HG02588 (cell line): ENCODE results near the gene ADCY6.

Experiments
- ATAC-seq: cut with Tn5 transposase; IDR thresholded peaks from one replicate; pipeline ENCODE4 v1.9.1; 2021; ENCODE audit warnings: mild to moderate bottlenecking, moderate library complexity; ENCODE audit not compliant: unreplicated experiment

Gene ADCY6

DNA sequence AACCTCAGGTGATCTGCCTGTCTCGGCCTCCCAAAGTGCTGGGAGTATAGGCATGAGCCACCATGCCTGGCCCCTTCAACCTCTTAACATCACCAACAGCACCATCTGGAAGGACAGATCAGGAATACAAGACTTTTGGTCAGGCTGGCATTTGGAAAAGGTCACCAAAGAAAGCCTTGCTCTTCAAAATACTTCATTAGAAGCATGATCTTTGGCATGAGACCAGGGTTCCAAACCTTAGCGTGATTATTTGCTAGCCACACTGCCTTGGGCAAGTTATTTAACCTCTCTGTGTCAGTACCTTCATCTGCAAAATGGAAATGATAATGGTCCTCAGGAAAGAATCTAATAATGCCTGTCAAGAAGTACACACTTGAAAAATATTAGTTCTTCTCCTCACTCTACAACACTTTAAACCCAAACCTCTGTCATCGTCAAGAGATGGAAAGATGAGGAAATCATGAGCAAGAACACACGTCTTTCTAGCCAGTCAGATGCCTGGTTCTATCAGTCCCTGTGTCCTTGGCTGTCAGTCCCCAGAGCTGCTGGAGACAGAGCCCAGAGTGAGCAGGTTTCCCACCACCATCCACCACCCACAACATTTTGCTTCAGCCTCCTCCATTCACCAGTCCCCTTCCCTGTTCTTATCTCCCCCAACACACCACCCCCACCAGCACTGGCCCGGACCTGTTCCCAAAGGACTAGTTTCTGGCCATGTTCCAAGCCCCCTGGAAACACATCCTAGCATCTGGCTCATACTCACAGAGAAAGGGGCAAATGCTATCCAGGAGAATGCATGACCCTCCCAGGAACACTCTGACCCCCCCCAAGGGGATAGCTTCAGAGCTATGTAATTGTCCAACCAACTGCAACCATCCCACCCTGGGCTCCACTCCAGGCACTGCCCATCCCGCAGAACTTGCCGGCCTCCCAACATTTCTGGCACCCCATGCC lies 2.0 kb downstream of the ADCY6 start:
- no peak for ATAC-seq

DNA sequence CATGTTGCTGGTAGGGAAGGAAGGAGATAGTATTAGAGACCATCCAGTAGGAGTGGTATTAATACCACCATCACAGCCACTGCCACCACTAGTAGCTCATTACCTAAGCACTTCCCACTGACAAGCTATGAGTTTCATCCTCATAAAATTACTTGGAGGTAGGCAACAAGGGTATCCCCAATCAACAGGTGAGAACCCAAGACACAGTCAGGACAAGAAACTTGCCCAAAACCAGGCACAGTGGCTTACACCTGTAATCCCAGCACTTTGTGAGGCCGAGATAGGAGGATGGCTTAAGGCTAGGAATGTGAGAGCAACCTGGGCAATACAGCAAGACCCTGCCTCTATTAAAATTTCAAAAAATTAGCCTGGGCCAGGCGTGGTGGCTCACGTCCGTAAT lies 5.5 kb downstream of the ADCY6 start:
- no peak for ATAC-seq

DNA sequence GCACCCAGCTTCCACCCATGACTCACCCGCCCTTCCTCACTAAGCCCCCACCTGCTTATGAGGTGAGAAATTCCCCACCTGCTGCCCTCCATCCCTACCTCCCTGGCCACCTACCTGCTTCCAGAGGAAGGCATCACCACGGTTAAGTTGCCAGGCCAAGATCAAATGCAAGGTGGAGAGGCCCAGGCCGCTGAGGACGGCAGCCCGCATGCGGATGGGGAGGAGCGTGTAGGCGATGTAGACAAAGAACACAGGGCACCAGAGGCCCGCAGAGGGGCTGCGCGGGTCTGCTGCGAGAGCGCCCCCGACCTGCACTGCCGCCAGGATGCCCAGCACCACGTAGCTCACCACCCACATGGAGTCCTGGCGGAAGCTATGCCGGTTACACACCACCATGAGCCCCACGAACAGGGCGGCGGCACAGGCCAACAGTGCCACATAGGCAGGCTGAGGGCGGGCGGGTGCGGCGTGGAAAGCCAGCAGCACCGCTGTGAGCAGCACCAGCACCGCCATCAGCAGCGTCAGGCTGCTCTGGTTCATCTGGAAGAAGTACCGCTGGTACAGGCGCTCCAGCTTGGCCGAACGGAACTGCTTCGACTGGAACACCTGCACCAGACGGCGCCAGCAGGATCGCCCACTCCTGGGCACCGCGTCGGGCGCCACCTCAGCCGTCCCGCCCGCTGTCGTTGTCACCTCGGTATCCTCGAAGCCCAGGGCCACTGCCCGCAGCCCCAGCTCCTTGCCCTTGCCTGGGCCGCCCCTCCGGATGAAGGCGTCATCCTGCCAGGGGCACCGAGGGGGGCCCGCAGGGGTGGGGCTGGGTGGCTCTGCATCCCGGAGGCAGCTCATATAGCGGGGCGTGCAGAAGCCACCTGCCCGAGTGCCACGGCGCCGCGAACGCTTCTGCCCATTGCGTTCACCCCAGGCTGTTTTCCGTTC lies 6.2 kb downstream of the ADCY6 start:
- no peak for ATAC-seq

DNA sequence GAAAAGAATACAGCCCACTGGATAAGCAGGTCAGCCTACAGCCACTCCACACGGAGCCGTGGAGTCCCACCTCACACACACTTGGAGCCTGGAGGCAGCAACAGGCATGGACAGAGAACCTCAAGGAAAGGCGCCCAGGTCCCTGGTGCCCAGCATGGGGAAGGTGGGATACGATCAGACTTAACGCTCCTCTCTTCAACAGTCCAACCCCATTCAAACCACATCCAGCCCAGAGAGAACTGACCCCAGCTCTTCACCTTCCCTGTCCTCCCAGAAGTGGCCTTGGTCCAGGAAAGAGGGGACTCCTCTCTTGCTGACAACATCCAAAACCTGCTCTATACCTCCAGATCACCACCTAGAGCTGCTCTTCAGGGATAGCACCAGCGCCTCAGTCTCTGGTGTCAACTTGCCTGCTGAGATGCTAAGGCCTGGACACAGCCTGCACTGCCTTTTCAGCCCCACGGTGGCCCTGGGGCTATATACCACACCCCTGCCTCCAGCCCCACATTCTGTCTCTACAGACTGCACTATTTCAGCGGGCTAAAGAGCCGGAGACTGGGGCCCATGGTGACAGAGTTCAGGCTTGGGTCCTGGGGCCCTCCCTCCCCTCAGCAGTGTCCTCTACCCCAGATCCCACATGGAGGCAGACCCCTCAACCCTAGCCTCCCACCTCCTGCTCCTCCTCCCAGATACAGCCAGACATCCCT lies 7.0 kb downstream of the ADCY6 start:
- no peak for ATAC-seq

DNA sequence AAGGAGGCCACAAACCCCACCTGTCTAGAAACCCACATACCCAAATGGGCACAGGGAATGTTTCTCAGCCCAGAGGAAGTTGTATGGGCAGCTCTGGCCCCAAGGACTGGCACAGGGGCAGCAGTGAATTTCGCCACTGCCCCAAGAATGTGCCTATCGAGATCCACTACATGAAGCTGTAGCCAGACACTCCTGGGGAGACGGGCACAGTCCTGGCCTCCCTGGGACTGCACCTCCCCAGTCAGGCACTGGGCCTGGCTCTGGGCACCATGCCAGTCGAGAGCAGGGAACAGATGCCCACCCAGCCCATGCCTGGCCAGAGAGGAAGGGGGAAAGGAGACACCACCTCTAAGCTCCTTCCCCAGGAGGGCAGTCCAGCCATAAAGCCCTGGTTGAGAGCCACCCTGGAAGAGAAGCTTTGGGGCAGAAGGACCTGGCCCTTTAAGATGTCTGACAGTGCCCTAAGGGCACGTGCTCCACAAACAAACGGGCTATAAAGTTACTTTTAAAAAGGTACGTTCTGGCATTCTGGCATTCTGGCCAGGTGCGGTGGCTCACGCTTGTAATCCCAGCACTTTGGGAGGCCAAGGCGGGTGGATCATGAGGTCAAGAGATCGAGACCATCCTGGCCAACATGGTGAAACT lies 8.4 kb downstream of the ADCY6 start:
- no peak for ATAC-seq

DNA sequence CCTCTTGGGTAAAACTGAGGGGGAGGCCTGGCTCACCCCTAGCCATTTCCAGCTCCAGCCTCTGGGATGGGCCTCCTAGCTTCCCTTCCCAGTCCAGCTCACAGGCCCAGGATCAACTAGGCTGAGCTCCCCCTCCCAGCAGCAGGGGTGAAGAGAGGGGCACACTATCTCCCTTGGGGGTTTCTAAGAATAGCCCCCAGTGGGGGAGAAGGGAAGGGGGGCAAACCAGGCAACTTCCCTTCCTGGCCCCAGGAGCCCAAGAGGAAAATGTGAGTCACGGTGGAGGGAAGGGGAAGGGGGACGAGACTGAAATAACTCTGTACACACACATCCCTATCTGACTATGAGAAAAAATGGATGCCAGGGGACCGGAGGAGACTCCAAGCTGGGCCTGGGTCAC lies 9.0 kb downstream of the ADCY6 start:
- ATAC-seq = no peak

DNA sequence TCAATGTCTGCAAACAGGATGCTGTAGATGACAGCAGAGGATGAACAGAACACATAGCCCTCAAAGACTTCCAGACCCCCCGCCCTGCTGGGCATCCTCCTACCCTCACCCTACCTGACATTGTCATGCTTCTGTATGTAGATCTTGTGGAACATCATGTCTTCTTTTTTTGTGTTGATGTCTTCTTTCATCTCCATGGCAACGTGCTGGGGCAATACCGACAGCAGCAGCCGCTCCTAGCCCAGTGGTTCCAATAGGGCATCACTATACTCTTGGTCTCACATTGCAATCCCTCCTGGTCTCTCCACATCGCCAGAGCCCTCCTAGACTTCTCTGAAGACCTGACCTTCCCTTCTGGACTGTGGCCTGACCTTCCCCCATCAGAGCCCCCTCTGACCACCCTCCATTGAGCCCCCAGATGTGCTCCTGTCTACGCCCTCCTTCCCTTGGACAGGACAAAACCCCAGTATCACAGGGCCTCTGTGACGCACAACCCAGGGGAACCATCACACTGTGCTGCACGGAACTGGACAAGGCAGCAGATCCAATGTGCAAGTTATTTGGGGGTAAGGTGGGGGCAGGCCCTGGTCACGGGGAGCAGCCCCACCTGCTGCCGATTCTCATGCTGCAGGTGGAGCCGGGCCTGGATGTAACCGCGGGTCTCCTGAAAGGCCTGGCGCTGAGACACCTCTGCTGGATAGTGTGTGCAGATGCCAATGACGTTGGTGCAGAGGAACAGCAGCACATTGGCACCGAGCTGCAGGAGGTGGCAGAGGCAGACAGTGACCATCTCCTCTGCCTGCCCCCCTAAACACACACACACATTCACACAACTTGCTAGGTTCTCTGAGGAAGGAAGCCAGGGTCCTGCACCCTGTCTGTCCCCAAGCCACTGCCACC lies 11.1 kb downstream of the ADCY6 start:
- no peak for ATAC-seq

DNA sequence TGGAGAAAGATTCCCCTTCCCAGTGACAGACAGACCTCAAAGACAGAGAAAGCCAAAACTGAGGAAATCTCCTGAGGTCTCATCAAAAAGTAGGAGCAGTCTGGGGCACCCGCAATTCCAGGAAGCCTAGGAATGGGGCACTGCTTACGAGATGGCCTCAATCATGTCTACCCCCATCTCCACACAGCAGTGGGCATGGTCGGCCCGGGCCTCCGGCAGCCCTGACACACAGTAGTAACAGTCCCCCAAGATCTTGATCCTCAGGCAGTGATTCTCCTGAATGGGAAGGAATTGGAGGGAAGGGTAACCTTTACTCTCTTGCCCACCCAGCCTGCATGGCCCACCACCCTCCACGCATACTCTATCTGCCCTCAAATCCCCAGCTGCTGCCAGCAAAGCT lies 11.9 kb downstream of the ADCY6 start:
- no peak for ATAC-seq

DNA sequence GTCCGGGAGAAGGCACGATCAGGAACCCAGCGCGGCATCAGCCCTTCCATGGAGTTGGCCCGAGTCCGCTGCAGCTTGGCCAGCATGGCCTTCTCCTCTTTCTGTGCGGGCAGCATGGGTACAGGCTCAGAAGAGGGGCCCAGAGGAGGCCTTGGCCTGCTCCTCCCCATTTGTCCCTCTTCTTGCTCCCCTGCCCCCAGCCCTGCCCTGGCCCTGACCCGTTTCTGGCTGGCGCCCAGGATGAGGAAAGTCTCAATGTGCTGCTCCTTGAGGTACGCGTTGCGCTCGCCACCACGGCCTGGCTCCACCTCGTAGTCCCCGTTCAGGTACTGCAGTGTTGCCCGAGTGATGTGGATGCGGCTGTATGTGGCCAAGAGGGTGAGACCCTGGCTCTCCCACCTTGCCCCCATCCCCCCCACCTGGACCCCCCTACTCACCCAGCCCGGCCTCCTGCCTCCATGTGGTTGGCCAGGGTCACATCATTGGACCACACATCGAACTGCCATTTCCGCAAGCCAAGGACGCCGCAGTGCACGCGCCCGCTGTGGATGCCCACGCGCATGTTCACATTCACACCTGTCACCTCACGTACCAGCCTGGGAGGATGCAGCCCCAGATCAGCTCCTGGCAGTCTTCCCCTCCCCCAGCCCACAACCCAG lies 12.8 kb downstream of the ADCY6 start:
- ATAC-seq = no peak

DNA sequence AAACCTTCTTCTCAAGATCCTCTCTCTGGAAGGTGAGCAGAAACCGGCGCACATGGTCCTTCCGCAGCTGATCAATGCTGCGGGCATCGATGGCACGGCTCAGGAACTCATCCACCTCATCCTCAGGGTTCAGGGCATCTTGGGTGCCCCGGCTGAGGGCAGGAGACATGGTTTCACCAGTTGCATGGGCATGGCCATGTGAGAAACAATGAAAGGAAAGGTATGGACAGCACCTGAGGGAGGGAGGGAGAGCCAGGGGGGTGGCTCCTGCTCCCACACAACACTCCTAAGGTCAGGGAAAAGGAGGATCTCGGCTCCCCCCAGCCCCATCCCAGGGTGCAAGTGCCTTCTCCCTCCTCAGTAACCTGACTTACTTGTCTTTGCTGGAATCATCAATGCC lies 13.6 kb downstream of the ADCY6 start:
- ATAC-seq = no peak

DNA sequence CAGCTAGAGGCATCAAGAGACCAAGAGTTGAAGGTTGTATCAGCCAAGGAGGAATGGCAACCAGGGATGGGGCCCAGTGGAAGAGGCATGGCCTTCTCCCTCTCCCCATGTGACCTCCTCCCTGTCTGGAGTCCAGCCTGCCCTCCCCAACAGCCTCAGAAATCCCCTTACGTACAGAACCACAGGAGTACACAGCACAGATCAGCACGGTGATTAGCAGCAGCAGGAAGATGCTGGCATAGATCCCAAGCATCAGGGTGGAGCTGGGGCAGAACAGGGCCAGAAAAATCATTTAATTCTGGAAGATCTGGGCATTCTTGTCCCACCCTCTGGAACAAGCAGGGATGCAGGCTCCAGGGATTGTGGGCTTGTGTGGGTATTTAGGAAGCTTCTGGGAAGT lies 14.4 kb downstream of the ADCY6 start:
- ATAC-seq = no peak

DNA sequence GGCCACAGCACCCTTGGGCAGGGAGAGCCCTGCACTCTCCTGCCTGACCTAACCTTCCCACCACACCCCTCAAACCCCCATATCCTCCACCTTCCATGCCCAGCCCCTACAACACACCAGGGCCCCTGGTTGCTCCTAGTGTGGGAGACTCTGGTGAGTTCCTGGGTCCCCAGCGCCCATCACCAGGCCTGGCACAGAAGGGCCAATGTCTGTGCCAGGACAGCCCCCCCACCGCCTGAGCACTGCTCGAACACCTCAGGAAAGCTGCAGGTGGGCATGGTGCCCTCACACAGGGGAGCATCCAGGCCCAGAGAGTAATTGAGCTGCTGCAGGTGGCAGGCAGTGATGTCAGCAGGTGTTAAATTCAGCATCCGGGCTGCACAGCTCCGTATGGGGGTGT lies 15.2 kb downstream of the ADCY6 start:
- ATAC-seq = no peak

DNA sequence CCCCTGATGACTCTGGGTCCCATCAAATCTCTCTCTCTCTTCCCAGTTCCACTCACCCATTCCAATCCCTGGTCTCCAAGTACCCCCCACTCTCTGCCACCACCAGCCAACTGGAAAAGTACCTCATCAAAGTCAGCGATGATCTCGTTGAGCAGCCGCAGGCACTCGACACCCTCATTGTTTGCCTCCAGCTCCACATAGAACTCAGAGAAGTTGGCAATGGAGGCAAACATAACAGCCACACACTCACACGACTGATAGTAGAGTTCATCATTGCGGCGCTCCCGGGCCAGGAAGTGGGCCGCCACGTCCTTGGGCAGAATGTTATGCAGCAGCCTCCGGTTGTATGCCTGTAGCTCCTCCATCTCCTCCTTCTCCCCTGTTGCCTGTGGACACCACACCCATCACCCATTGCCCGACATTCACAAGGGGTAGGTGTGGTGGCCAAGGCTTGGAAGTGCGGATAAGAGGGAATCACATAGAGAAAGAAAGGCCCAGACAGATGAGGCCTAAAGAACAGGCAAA lies 17.2 kb downstream of the ADCY6 start:
- no peak for ATAC-seq

DNA sequence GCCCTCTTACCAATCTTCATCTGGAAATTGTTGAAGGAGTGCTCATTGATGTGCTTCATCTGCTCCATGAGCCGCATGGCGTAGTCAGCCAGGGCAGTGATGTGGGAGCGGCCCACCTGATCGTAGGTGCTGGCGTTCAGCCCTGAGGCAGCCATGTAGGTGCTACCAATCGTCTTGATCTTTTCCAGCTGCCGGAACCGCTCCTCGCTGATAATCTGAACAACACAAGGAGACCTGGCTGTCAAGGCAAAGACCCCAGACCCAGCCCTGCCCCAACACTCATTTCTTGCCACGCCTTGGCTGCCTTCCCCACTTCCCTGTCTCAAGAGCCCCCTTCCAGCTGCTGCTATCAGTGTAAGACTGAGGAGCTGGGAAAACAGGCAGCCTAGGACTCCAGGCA lies 18.1 kb downstream of the ADCY6 start:
- ATAC-seq = no peak

DNA sequence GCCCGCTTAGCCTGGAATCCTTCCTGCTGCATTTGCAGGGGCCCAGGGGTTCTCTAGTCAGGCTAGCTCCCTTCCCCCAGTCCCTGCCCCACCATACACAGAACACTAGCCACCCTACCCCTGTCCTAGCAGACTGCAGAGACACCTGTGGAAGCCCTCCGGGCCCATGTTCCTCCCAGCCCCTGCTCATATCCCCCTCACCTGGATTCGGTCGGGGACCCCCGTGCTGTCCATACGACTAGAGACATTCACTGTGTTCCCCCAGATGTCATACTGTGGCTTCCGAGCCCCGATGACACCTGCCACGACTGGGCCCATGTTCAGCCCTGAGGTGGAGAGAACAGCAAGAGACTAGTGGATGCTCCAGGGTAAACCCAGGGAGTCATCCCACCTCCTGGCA lies 20.2 kb downstream of the ADCY6 start:
- no peak for ATAC-seq

DNA sequence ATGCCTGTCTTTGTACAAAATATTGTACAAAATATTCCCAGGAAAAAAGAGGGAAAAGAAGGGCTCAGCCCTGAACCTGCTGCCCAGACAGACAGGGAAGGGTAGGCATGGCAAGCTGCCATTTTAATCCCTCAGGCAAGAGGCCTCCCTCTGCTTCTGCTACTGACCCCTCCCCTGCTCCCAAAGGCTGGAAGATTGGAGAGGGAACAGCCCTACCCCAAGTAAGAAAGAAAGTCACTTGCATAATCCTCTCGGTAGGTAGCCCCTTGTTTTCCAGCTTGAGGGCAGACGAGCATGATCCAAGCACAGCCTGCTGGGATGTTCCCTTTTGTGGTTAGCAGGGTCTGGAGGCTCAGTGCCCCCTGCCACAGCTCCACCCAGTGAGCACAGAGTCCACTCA lies 20.7 kb downstream of the ADCY6 start:
- ATAC-seq = no peak

DNA sequence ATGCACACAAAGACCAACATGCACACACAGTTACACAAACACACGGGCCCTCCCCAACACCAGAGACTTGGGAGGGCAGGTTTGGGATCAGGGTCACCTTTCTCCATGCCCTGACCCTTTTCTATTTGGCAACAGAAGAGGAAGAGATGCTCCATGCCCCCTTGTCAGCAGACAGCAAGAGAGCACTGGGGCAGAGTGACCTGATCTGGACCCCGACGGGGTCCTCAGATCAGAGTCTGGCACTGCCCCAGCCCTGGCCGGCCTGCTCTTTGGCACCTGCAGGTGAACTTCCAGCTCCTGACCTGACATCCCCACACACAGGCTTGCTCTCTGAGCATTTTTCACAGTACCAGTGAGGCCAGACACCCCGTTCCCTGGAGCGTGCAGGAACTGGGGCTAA lies 21.4 kb downstream of the ADCY6 start:
- no peak for ATAC-seq

DNA sequence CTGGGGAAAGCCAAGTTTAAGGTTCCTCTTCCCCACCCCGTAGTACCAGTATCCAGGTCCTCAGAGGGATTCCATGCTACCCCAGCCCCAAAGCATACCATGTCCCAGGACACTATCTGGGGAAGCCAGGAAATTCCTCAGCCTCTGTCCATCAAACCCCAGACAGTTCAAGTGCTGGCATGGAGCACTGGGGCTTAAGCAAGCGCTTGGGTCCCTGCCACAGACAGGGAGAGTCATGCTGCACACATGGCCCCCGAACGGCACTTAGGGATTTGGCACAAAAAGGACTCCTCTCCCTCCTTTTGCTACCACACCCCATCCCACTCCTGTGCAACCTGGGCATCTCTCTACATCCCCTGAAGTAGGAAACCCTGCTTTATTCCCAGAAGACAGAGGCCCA lies 21.8 kb downstream of the ADCY6 start:
- ATAC-seq = no peak

DNA sequence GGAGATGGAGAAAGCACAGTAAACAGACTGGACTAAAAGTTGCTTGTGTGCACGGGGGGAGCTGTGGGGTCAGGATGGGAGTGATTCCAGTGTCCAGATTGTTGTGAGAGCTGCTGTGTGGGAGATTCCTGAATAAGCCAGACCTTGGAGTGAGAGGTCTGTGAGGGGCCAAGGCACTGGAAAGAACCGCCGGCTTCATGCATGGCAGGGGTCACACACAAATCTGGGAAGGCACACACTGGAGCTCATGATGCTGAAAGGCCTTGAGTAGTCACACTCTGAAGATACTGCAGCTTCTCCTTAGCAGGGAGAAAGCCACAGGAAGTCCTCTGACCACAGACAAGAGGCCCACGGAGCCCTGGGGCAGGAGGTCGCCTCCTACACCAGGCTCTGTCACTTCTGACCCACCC lies 23.1 kb downstream of the ADCY6 start:
- ATAC-seq = no peak
